ENCODE results near the gene PPIF.

PPIF gene

DNA sequence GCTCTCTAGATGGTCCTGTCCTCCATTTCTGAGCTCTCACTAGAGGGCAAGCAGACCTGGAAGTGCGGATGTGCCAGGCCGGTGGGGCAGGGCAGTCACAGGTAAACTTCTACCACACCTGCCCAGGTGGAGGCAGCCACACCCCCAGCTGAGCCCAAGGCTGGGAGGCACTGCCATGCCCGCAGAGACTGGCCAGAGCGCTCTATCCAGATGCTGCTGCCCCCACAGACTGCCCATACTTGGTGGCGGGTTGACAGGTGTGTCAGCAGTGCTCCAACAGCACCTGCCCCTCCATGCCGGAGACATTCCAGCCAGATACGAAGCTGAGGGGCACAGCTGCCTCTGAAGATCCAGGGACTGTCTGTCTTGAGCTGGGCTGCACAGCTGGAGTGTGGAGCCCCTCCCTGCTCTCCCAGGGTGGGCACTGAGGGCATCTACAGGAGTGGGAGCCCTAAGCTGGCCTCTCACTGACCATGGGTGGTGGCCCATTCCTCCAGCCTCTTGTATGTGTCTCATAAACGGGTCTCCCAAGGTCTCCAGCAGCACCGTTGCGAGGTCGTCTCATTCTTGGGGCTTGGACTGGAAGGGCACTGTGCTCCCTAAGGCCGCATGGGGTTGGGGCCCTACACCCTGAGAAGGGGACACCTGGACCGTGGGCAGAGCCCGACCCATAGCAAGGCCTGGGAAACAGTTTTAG is 38.2 kb upstream of the PPIF start:
- DNase-seq: no peak
- peaks cover 12 to 99% (median 79%) of the 10 kb centered on the region in 4 experiments for H3K36me3 ChIP-seq (ENCODE audit: control insufficient read depth in 4 of 4, insufficient read depth in 4 of 4, low read length in 3 of 4)
- H3K4me3 ChIP-seq (ENCODE audit: control insufficient read depth in 1 of 7, extremely low read depth in 1 of 7, insufficient read depth in 4 of 7, low read depth in 2 of 7, low read length in 6 of 7): no peak overlapping the region
- peaks cover 0 to 11% (median 0%) of the 10 kb centered on the region in 4 experiments for H3K4me1 ChIP-seq (ENCODE audit: control extremely low read depth in 1 of 4, control insufficient read depth in 4 of 4, insufficient read depth in 4 of 4, low read length in 3 of 4)
- ChIA-PET CTCF (interaction anchor here (0.8 to 1.2 kb wide), 3 partner anchors 9 to 37 kb away, joined by 3 to 5 read pairs (median 4); no protein-coding TSS in a partner anchor), POLR2A (no interaction called here)
- H3K9me3 ChIP-seq (ENCODE audit: control extremely low read depth in 1 of 5, control insufficient read depth in 4 of 5, insufficient read depth in 2 of 5, low read depth in 1 of 5, low read length in 4 of 5): no peaks in the 10 kb centered on the region
- H3K27me3 ChIP-seq (replicated peaks in 2 of 5; ENCODE audit: control insufficient read depth in 4 of 5, insufficient read depth in 5 of 5, low read length in 4 of 5): no peaks in the 10 kb centered on the region
- 84% methylated on average over 8 of the region's 14 CpGs for WGBS (ENCODE audit: insufficient coverage)
- no peak overlapping the region for H3K27ac ChIP-seq (ENCODE audit: insufficient read depth in 1 of 2, low read depth in 1 of 2, low read length in 2 of 2, poor library complexity in 1 of 2, severe bottlenecking in 2 of 2)

DNA sequence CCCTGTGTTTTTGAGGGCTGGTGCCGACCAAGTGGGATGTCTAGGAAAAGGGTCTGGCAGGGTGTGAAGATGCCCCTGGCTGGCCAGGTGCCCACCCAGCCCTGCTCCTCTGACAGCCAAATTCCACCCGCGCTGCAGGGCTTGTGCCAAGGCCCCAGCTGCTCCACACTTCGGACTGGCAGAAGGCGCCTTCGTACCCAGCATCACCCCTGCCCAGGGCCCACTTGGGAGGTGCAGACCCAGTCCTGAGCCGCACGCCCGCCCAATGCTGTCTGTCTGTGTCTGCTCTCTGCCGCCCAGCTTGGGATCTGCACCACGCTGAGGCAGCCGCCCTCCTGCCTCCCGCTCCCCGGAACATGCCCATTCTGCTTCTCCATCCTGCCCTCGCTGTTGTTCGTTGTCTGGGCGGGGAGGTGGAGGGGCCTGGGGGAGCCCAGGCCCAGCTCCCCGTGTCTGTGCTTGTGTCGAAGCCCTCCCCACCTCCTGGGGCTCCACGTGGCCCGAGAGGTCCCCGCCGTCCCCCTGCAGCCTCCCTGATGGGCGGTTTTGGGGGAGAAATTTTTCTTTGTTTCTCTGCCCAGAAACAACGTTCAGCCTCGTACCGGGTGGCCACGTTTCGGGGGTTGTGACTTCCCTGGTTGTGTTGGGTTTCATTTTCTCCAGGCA is 36.9 kb upstream of the PPIF start:
- Histone ChIP-seq H3K36me3 (ENCODE audit: control insufficient read depth in 4 of 4, insufficient read depth in 4 of 4, low read length in 3 of 4) (peaks cover 11 to 97% (median 77%) of the 10 kb centered on the region in 4 experiments), H3K9me3 (ENCODE audit: control extremely low read depth in 1 of 5, control insufficient read depth in 4 of 5, insufficient read depth in 2 of 5, low read depth in 1 of 5, low read length in 4 of 5) (no peaks in the 10 kb centered on the region)
- WGBS (ENCODE audit: insufficient coverage): 97% methylated on average over 21 of the region's 29 CpGs

DNA sequence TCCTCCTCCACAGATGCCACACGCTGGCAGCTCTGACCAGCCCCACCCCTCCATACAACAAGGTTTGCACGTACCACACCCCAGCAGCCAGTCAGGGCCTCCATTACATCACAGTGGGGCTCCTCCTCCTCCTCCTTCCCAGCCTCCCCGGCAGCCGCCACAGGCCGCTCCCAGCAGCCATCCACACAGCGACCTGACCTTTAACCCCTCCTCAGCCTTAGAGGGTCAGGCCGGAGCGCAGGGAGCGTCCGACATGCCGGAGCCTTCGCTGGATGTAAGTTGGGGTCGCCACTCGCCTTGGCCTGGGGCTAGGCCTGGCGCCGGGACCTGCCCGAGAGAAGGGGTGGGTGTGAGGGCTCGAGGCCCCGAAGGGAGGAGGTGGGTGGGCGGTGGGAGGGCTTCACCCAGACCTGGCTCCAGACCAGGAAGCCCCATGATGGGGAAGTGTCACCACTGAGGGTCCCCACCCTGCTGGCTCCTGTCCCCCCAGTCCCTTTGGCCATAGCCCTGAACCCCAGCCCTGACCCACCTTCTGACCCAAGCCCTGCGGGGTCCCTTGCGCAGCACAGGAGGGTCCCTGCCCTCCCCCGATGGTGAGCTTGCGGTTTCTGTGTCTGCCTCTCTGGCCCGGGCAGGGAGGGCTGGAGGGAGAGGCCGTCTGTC is 36.2 kb upstream of the PPIF start:
- POLR2A ChIA-PET: no interaction called here
- Histone ChIP-seq H3K4me3 (ENCODE audit: control insufficient read depth in 1 of 7, extremely low read depth in 1 of 7, insufficient read depth in 4 of 7, low read depth in 2 of 7, low read length in 6 of 7) (no peak overlapping the region), H3K9me3 (ENCODE audit: control extremely low read depth in 1 of 5, control insufficient read depth in 4 of 5, insufficient read depth in 2 of 5, low read depth in 1 of 5, low read length in 4 of 5) (no peaks in the 10 kb centered on the region), H3K27ac (ENCODE audit: insufficient read depth in 1 of 2, low read depth in 1 of 2, low read length in 2 of 2, poor library complexity in 1 of 2, severe bottlenecking in 2 of 2) (no peak overlapping the region), H3K27me3 (replicated peaks in 2 of 5; ENCODE audit: control insufficient read depth in 4 of 5, insufficient read depth in 5 of 5, low read length in 4 of 5) (no peaks in the 10 kb centered on the region), H3K4me1 (ENCODE audit: control extremely low read depth in 1 of 4, control insufficient read depth in 4 of 4, insufficient read depth in 4 of 4, low read length in 3 of 4) (peaks cover 0 to 25% (median 0%) of the 10 kb centered on the region in 4 experiments), H3K36me3 (ENCODE audit: control insufficient read depth in 4 of 4, insufficient read depth in 4 of 4, low read length in 3 of 4) (peaks cover 11 to 97% (median 72%) of the 10 kb centered on the region in 4 experiments)
- CTCF ChIA-PET: interaction anchor here (1.0 kb wide), 1 partner anchor 23 kb away, joined by 3 read pairs; no protein-coding TSS in a partner anchor
- WGBS (ENCODE audit: insufficient coverage): 90% methylated on average over 10 of the region's 26 CpGs
- no peak for DNase-seq

More for the DNA sequence above, 36.9 kb upstream of the PPIF start:
- Histone ChIP-seq H3K27ac (ENCODE audit: insufficient read depth in 1 of 2, low read depth in 1 of 2, low read length in 2 of 2, poor library complexity in 1 of 2, severe bottlenecking in 2 of 2) (no peak overlapping the region), H3K4me1 (ENCODE audit: control extremely low read depth in 1 of 4, control insufficient read depth in 4 of 4, insufficient read depth in 4 of 4, low read length in 3 of 4) (peaks cover 0 to 18% (median 0%) of the 10 kb centered on the region in 4 experiments), H3K27me3 (replicated peaks in 2 of 5; ENCODE audit: control insufficient read depth in 4 of 5, insufficient read depth in 5 of 5, low read length in 4 of 5) (no peaks in the 10 kb centered on the region), H3K4me3 (ENCODE audit: control insufficient read depth in 1 of 7, extremely low read depth in 1 of 7, insufficient read depth in 4 of 7, low read depth in 2 of 7, low read length in 6 of 7) (no peak overlapping the region)
- POLR2A ChIA-PET: no interaction called here
- CTCF ChIA-PET: no interaction called here
- no peak for DNase-seq

DNA sequence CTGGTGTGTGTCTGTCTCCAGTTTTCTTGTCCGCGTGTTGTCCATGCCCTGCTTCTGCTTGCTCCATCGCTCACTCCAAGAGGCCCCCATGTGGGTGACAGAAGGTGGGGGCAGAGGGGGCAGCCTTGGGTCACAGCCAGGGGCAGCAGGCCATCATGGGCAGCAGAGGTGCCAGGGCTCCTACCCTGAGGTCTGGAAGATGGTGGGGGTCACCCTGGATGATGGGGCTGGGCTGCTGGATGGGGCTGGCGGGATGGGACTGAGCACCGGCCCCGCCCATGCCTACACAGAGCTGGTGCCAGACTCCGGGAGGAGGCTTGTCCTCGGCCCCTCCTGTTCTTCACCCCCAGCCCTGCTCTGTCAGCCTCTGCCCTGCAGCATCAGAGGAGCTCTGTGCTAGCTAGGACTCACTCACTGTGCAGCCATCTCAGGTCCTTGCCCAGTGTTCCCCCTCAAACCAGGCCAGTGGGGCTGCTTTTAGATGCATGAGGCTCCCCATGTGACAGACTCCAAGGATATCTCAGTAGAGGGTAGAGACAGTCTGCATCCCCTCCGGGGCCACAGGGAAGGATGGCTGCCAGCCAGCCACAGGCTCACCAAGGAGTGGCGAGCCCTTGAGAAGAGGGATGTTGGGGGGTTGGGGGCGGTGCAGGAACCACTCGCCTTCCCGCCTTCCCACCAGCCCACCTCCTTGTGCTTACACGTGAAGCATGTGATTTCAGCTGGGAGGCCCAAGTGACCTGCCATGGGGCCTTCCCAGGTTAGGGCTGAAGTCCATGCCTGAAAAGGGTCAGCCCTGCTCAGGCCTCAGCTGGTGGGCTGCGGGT is 35.5 kb upstream of the PPIF start:
- no peak for DNase-seq
- ChIA-PET CTCF (interaction anchor here (1.0 to 2.2 kb wide), 2 partner anchors 9 to 24 kb away, joined by 3 to 5 read pairs; no protein-coding TSS in a partner anchor), POLR2A (no interaction called here)
- Histone ChIP-seq H3K4me3 (ENCODE audit: control insufficient read depth in 1 of 7, extremely low read depth in 1 of 7, insufficient read depth in 4 of 7, low read depth in 2 of 7, low read length in 6 of 7) (no peak overlapping the region), H3K27me3 (replicated peaks in 2 of 5; ENCODE audit: control insufficient read depth in 4 of 5, insufficient read depth in 5 of 5, low read length in 4 of 5) (no peaks in the 10 kb centered on the region), H3K9me3 (ENCODE audit: control extremely low read depth in 1 of 5, control insufficient read depth in 4 of 5, insufficient read depth in 2 of 5, low read depth in 1 of 5, low read length in 4 of 5) (no peaks in the 10 kb centered on the region), H3K4me1 (ENCODE audit: control extremely low read depth in 1 of 4, control insufficient read depth in 4 of 4, insufficient read depth in 4 of 4, low read length in 3 of 4) (peaks cover 0 to 32% (median 6%) of the 10 kb centered on the region in 4 experiments), H3K36me3 (ENCODE audit: control insufficient read depth in 4 of 4, insufficient read depth in 4 of 4, low read length in 3 of 4) (peaks cover 9 to 89% (median 65%) of the 10 kb centered on the region in 4 experiments), H3K27ac (ENCODE audit: insufficient read depth in 1 of 2, low read depth in 1 of 2, low read length in 2 of 2, poor library complexity in 1 of 2, severe bottlenecking in 2 of 2) (no peak overlapping the region)
- WGBS (ENCODE audit: insufficient coverage): 78% methylated on average over 9 of the region's 15 CpGs

DNA sequence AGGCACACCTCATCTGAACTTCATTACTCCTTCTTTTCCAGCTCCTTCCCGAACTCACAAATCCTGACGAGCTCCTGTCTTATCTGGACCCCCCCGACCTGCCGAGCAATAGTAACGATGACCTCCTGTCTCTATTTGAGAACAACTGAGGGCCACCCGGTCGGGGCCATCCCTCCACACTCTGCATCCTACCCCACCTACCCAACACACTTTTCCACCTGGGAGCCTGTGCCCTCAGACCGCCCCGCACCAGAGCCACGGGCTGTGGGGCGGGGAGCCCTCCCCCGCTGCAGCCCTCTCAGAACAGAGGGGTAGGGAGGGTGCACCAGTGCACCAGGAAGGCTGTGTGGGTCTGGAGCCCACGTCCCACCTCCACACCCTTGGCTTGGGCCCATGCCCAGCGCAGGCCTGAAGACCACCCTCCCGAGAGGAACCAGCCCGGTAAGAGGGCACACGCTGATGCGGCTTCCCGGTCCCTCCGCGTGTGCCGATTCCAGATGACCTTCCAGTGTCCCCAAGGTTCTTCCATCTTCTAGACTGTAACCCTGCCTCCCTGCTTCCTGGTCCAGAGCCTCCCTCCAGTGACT is 34.6 kb upstream of the PPIF start:
- POLR2A ChIA-PET: no interaction called here
- DNase-seq: no peak

DNA sequence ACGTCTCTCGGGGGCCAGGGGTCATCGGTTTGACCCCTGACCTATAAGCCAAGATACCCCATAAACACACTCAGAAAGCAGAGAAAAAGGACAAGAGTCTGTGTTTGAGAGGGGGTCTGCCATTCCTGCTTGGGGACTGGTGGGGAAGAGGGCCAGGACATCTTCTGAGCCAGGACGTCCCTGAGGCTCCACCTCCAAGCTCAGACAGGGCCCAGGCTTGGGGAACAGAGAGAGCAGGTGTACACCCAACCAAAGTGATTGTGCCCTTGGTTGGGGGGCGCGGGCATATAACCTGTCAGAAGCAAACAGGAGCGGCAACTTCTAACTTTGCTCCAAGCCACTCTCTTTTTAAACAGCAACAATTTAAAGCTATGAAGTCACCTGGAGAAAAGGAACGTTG is 33.9 kb upstream of the PPIF start:
- ChIA-PET POLR2A (no interaction called here), CTCF (interaction anchor here (2.2 kb wide), 1 partner anchor 10 kb away, joined by 5 read pairs; no protein-coding TSS in a partner anchor)
- peaks cover 2 to 48% (median 21%) of the 10 kb centered on the region in 4 experiments for H3K4me1 ChIP-seq (ENCODE audit: control extremely low read depth in 1 of 4, control insufficient read depth in 4 of 4, insufficient read depth in 4 of 4, low read length in 3 of 4)
- H3K4me3 ChIP-seq (ENCODE audit: control insufficient read depth in 1 of 7, extremely low read depth in 1 of 7, insufficient read depth in 4 of 7, low read depth in 2 of 7, low read length in 6 of 7): no peak overlapping the region
- 89% methylated on average over 7 of the region's 8 CpGs for WGBS (ENCODE audit: insufficient coverage)
- no peaks in the 10 kb centered on the region for H3K27me3 ChIP-seq (replicated peaks in 2 of 5; ENCODE audit: control insufficient read depth in 4 of 5, insufficient read depth in 5 of 5, low read length in 4 of 5)
- no peak overlapping the region for H3K27ac ChIP-seq (ENCODE audit: insufficient read depth in 1 of 2, low read depth in 1 of 2, low read length in 2 of 2, poor library complexity in 1 of 2, severe bottlenecking in 2 of 2)
- H3K9me3 ChIP-seq (ENCODE audit: control extremely low read depth in 1 of 5, control insufficient read depth in 4 of 5, insufficient read depth in 2 of 5, low read depth in 1 of 5, low read length in 4 of 5): no peaks in the 10 kb centered on the region
- no peak for DNase-seq
- peaks cover 6 to 74% (median 53%) of the 10 kb centered on the region in 4 experiments for H3K36me3 ChIP-seq (ENCODE audit: control insufficient read depth in 4 of 4, insufficient read depth in 4 of 4, low read length in 3 of 4)

More for the DNA sequence above, 34.6 kb upstream of the PPIF start:
- H3K9me3 ChIP-seq (ENCODE audit: control extremely low read depth in 1 of 5, control insufficient read depth in 4 of 5, insufficient read depth in 2 of 5, low read depth in 1 of 5, low read length in 4 of 5): no peaks in the 10 kb centered on the region
- H3K27ac ChIP-seq (ENCODE audit: insufficient read depth in 1 of 2, low read depth in 1 of 2, low read length in 2 of 2, poor library complexity in 1 of 2, severe bottlenecking in 2 of 2): no peak overlapping the region
- WGBS (ENCODE audit: insufficient coverage): 91% methylated on average over 18 of the region's 22 CpGs
- H3K4me1 ChIP-seq (ENCODE audit: control extremely low read depth in 1 of 4, control insufficient read depth in 4 of 4, insufficient read depth in 4 of 4, low read length in 3 of 4): peaks cover 0 to 41% (median 15%) of the 10 kb centered on the region in 4 experiments
- H3K27me3 ChIP-seq (replicated peaks in 2 of 5; ENCODE audit: control insufficient read depth in 4 of 5, insufficient read depth in 5 of 5, low read length in 4 of 5): no peaks in the 10 kb centered on the region
- CTCF ChIA-PET: interaction anchor here (2.2 kb wide), 1 partner anchor 10 kb away, joined by 5 read pairs; no protein-coding TSS in a partner anchor
- H3K36me3 ChIP-seq (ENCODE audit: control insufficient read depth in 4 of 4, insufficient read depth in 4 of 4, low read length in 3 of 4): peaks cover 9 to 80% (median 57%) of the 10 kb centered on the region in 4 experiments
- no peak overlapping the region for H3K4me3 ChIP-seq (ENCODE audit: control insufficient read depth in 1 of 7, extremely low read depth in 1 of 7, insufficient read depth in 4 of 7, low read depth in 2 of 7, low read length in 6 of 7)
